ENCODE measurements around the gene TRAP1.

The TRAP1 gene

DNA sequence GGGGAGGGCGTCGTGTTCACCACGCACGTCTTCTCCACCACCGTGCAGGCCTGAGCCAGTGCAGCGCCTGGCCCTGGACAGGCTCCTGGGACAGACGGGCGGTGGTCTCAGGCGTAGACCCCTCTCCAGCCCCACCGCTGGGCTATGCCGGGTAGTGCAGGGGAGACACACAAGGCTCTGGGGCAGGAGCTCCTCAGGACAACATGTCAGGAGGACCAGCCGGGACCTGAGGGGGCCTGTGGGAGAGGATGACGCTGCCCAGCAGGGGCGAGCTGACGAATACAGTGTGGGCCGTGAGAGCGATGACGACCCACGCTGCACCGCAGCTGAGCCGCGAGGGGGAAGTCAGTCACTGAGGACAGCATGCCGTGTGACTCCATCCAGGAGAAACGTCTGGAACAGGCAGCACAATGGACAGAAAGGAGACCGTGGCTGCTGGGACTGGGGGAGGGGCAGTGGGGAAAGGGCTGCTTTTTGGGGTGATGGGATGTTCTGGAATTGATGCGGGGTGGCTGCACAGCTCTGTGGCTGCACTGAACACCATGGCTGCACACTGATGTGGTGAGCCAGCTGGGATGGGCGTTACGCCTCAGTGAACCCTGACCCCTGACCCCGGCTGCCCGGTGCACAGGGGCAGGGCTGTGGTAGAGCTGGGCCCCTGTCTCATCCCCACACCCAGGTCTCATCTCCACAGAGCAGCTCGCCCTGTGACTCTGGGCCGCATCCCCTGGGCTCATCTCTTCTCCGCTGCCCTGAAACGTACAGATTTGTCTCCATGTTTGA is 42.6 kb downstream of the TRAP1 start:
- TF ChIP-seq SP1 (IDR thresholded peaks at IDR 0.05) = no peak
- no peak for TF ChIP-seq ZNF384 (IDR thresholded peaks at IDR 0.05)
- no peak for TF ChIP-seq BHLHE40 (IDR thresholded peaks at IDR 0.05; ENCODE audit: borderline replicate concordance)
- no peak for DNase-seq (ENCODE audit: extremely low spot score)
- CTCF ChIA-PET = no interaction called here
- POLR2A ChIA-PET = no interaction called here

DNA sequence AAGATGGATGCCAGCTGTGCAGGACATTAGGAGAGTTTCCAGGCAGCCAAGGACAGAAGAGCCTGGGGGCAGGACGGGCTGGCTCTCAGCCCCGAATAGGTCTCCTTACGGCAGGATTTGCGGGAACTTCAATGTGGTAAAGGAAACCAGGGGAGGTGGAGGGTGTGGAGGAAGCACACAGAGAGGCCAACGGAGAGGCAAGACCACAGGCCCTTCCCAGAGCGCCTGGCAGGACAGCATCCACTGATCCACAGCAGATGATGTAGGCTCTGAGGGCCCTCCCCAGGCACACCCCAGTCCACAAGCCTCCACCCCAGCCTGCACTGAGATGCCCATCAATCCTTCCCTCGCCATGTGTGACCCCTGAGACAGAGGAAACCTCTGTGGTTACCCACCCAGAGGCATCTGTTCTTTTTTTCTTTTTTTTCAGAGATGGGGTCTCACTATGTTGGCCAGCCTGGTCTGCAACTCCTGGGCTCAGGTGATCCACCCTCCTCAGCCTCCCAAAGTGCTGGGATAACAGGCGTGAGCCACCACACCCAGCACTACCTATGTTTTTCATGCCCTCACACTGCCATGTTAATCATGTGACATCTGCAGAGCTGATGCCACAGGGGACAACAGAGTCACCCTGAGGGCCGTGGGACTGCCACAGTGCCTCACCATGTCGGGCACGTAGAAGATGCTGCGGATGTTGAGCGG is 43.5 kb downstream of the TRAP1 start:
- no peak for DNase-seq (ENCODE audit: extremely low spot score)
- POLR2A ChIA-PET = no interaction called here
- TF ChIP-seq ELF4 (IDR thresholded peaks at IDR 0.05) (no peak), BHLHE40 (IDR thresholded peaks at IDR 0.05; ENCODE audit: borderline replicate concordance) (no peak), SP1 (IDR thresholded peaks at IDR 0.05) (no peak), ARNT (IDR thresholded peaks at IDR 0.05) (no peak), PKNOX1 (IDR thresholded peaks at IDR 0.05) (no peak), NFRKB (IDR thresholded peaks at IDR 0.05) (no peak), TARDBP (IDR thresholded peaks at IDR 0.05) (no peak), L3MBTL2 (conservative IDR thresholded peaks at IDR 0.05) (no peak), HDGF (IDR thresholded peaks at IDR 0.05; ENCODE audit: borderline replicate concordance) (no peak), FOXM1 (IDR thresholded peaks at IDR 0.05; ENCODE audit: borderline replicate concordance) (no peak), FOXK2 (IDR thresholded peaks at IDR 0.05) (no peak), CTBP1 (IDR thresholded peaks at IDR 0.05; ENCODE audit: borderline replicate concordance) (no peak), LEF1 (IDR thresholded peaks at IDR 0.05; ENCODE audit: borderline replicate concordance) (no peak), ZNF384 (IDR thresholded peaks at IDR 0.05) (no peak), SUZ12 (IDR thresholded peaks at IDR 0.05) (no peak), FOXA1 (IDR thresholded peaks at IDR 0.05) (no peak)
- CTCF ChIA-PET = no interaction called here

DNA sequence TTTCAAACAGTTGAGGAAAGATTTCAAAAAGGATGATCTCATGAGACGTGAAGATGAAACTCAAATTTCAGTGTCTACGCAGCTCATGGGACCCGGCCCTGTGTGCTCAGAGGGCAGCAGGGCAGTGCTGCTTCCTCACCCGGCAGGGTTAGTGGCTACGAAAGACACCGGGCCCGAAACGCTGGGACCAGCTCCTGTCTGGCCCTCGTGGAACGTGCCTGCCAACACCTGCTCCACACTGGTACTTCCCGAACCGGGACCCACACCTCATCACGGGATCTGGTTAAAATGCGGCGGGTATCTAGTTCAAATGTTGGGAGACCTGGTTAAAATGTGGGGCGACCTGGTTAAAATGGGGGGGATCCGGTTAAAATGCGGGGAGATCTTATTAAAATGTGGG is 44.1 kb downstream of the TRAP1 start:
- ChIA-PET CTCF (no interaction called here), POLR2A (no interaction called here)
- DNase-seq (ENCODE audit: extremely low spot score) = no peak
- no peak for TF ChIP-seq BHLHE40 (IDR thresholded peaks at IDR 0.05; ENCODE audit: borderline replicate concordance)
- TF ChIP-seq SUZ12 (IDR thresholded peaks at IDR 0.05) = no peak
- TF ChIP-seq FOXM1 (IDR thresholded peaks at IDR 0.05; ENCODE audit: borderline replicate concordance) = no peak
- no peak for TF ChIP-seq NFRKB (IDR thresholded peaks at IDR 0.05)
- TF ChIP-seq ARNT (IDR thresholded peaks at IDR 0.05) = no peak
- no peak for TF ChIP-seq CTBP1 (IDR thresholded peaks at IDR 0.05; ENCODE audit: borderline replicate concordance)
- TF ChIP-seq L3MBTL2 (conservative IDR thresholded peaks at IDR 0.05) = no peak
- TF ChIP-seq FOXA1 (IDR thresholded peaks at IDR 0.05) = no peak
- TF ChIP-seq HDGF (IDR thresholded peaks at IDR 0.05; ENCODE audit: borderline replicate concordance) = no peak
- no peak for TF ChIP-seq ELF4 (IDR thresholded peaks at IDR 0.05)
- no peak for TF ChIP-seq PKNOX1 (IDR thresholded peaks at IDR 0.05)
- TF ChIP-seq ZNF384 (IDR thresholded peaks at IDR 0.05) = no peak
- no peak for TF ChIP-seq FOXK2 (IDR thresholded peaks at IDR 0.05)
- no peak for TF ChIP-seq LEF1 (IDR thresholded peaks at IDR 0.05; ENCODE audit: borderline replicate concordance)
- no peak for TF ChIP-seq SP1 (IDR thresholded peaks at IDR 0.05)
- TF ChIP-seq TARDBP (IDR thresholded peaks at IDR 0.05) = no peak

DNA sequence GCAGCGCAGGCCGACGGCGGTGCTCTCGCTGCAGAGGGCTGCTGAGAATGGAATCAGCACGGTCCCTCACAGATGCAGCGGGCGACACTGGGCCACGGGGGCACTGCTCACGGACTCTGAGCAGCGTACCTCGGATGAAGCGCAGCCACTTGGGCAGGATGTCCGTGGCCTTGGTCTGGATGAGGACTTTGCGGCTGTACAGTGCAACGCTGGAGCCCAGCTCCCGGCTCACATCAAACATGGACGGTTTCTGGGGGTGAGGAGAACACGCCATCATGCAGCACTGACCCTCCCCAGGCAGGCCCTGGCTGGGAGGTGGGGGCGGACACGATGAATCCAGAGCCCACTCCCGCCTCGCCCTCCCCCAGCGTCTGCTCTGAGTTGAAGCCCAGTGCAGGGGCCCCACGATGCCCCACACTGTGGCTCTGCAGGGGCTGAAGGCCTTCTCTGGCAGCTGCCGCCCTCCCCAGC is 44.7 kb downstream of the TRAP1 start:
- TF ChIP-seq PKNOX1 (IDR thresholded peaks at IDR 0.05) (no peak), ZNF384 (IDR thresholded peaks at IDR 0.05) (no peak), FOXA1 (IDR thresholded peaks at IDR 0.05) (no peak), TARDBP (IDR thresholded peaks at IDR 0.05) (no peak), FOXM1 (IDR thresholded peaks at IDR 0.05; ENCODE audit: borderline replicate concordance) (no peak), ELF4 (IDR thresholded peaks at IDR 0.05) (no peak)
- ChIA-PET CTCF (no interaction called here), POLR2A (no interaction called here)
- DNase-seq (ENCODE audit: extremely low spot score) = no peak

DNA sequence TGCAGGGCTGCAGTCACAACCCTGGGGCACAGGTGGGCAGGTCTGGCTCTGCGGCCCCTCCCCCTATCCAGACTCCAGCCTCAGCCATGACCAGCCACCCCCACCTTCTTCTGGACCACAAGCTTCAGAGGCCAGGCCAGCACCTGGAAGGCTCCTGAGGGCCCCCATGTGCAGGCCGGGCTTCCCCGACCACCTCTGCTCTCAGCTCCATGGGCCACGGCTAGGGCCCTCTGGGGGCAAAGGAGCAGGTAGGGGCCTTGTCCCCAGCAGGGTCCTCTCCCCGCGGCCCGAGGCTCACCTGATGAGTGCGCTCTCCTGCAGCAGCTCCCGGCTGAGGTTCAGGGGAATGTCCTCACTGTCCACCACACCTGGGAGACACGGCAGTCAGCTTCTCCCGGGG is 45.9 kb downstream of the TRAP1 start:
- TF ChIP-seq FOXK2 (IDR thresholded peaks at IDR 0.05) (no peak), BHLHE40 (IDR thresholded peaks at IDR 0.05; ENCODE audit: borderline replicate concordance) (no peak), L3MBTL2 (conservative IDR thresholded peaks at IDR 0.05) (no peak), ZNF384 (IDR thresholded peaks at IDR 0.05) (no peak), FOXM1 (IDR thresholded peaks at IDR 0.05; ENCODE audit: borderline replicate concordance) (no peak), SUZ12 (IDR thresholded peaks at IDR 0.05) (no peak), CTBP1 (IDR thresholded peaks at IDR 0.05; ENCODE audit: borderline replicate concordance) (no peak), ELF4 (IDR thresholded peaks at IDR 0.05) (no peak), SP1 (IDR thresholded peaks at IDR 0.05) (no peak)
- POLR2A ChIA-PET = no interaction called here
- CTCF ChIA-PET = no interaction called here
- no peak for DNase-seq (ENCODE audit: extremely low spot score)

- no peak for DNase-seq (ENCODE audit: extremely low spot score)
- ChIA-PET CTCF (no interaction called here), POLR2A (no interaction called here)
- TF ChIP-seq HDGF (IDR thresholded peaks at IDR 0.05; ENCODE audit: borderline replicate concordance) = no peak
- no peak for TF ChIP-seq ELF4 (IDR thresholded peaks at IDR 0.05)
- TF ChIP-seq BHLHE40 (IDR thresholded peaks at IDR 0.05; ENCODE audit: borderline replicate concordance) = no peak
- TF ChIP-seq FOXM1 (IDR thresholded peaks at IDR 0.05; ENCODE audit: borderline replicate concordance) = no peak
- no peak for TF ChIP-seq FOXA1 (IDR thresholded peaks at IDR 0.05)
- no peak for TF ChIP-seq FOXK2 (IDR thresholded peaks at IDR 0.05)
- no peak for TF ChIP-seq CTBP1 (IDR thresholded peaks at IDR 0.05; ENCODE audit: borderline replicate concordance)
- TF ChIP-seq NFRKB (IDR thresholded peaks at IDR 0.05) = no peak
- no peak for TF ChIP-seq SP1 (IDR thresholded peaks at IDR 0.05)
- no peak for TF ChIP-seq L3MBTL2 (conservative IDR thresholded peaks at IDR 0.05)
- TF ChIP-seq LEF1 (IDR thresholded peaks at IDR 0.05; ENCODE audit: borderline replicate concordance) = no peak
- no peak for TF ChIP-seq TARDBP (IDR thresholded peaks at IDR 0.05)
- TF ChIP-seq PKNOX1 (IDR thresholded peaks at IDR 0.05) = no peak
- no peak for TF ChIP-seq ARNT (IDR thresholded peaks at IDR 0.05)
These were observed 46.6 kb downstream of the TRAP1 start for GRCh38 chr16:3670711-3671110.
